Breast epithelium (tissue), 3 donors: ENCODE measurements around the gene TMEM150B.

Experiments
- CTCF ChIP-seq, 3 donors: fragments of 450-650 bp; IDR thresholded peaks; one replicate each; pipeline ENCODE4 v1.5.1; 2016 to 2017; ENCODE audit warnings: antibody characterized with exemption in 3 of 3, mild to moderate bottlenecking in 3 of 3, moderate library complexity in 3 of 3
- POLR2AphosphoS5 ChIP-seq, 3 donors: sonication (generic); formaldehyde crosslinking; IDR thresholded peaks; one replicate each; pipeline ENCODE4 v1.6.1; 2017; ENCODE audit warnings: antibody characterized with exemption in 3 of 3

GRCh38 chr19:55311797-55312196, 13.3 kb downstream of the TMEM150B start:
- TF ChIP-seq POLR2AphosphoS5 (IDR thresholded peaks at IDR 0.05): no peak
- TF ChIP-seq CTCF (IDR thresholded peaks at IDR 0.05): no peak
